Left lung (tissue), 10 donors: ENCODE results near the gene SETD6. TPM values are rescaled to one million over a fixed set of nuclear protein-coding genes. Genes with fewer than 3 reads are reported as not detected.

Experiments used
- ATAC-seq: fragments of 200-7000 bp; cut with Tn5 transposase; one replicate; pipeline ENCODE4 v1.9.1; 2020; ENCODE audit warnings: moderate library complexity
- DNase-seq, 4 donors: peaks; one replicate each; pipeline ENCODE4 v3.0.0-alpha.2; 2013 to 2020
- H3K27ac ChIP-seq, 2 donors: fragments of 200-600 bp; sonication (generic) in 1 of 2; one replicate each; pipeline versions ENCODE4 v1.5.0 to v1.8.0; 2020 to 2021
- H3K27me3 ChIP-seq, 2 donors: fragments of 200-600 bp; sonication (generic) in 1 of 2; one replicate each; pipeline versions ENCODE4 v1.5.0 to v1.8.0; 2020 to 2021
- H3K36me3 ChIP-seq, 2 donors: fragments of 200-600 bp; sonication (generic) in 1 of 2; one replicate each; pipeline versions ENCODE4 v1.5.0 to v1.8.0; 2020 to 2021
- H3K4me1 ChIP-seq, 2 donors: fragments of 200-600 bp; one replicate each; pipeline ENCODE4 v1.8.0; 2021
- H3K4me3 ChIP-seq, 2 donors: fragments of 200-600 bp; sonication (generic) in 1 of 2; one replicate each; pipeline versions ENCODE4 v1.5.0 to v1.8.0; 2020 to 2021; ENCODE audit warnings: mild to moderate bottlenecking in 1 of 2
- H3K9me3 ChIP-seq, 2 donors: fragments of 200-600 bp; sonication (generic) in 1 of 2; one replicate each; pipeline versions ENCODE4 v1.5.0 to v1.8.0; 2020 to 2021
- CTCF ChIP-seq, 2 donors: fragments of 200-600 bp; sonication (generic) in 1 of 2; IDR thresholded peaks; one replicate each; pipeline versions ENCODE4 v1.5.0 to v1.8.0; 2021; ENCODE audit warnings: antibody characterized with exemption in 2 of 2
- intact Hi-C, 2 donors: fragments of 100-400 bp; cut with DNase I; formaldehyde crosslinking; loops; one replicate each; pipeline versions ENCODE4 v1.11.2 to v1.14.2; 2022
- polyA plus RNA-seq, 6 donors: library from polyadenylated mRNA; unstranded; fragments of 120-200 nt; gene quantifications; one replicate each; pipeline ENCODE4 v1.2.1, GENCODE V29; 2013; ENCODE audit not compliant: insufficient read length in 6 of 6
- total RNA-seq, 2 donors: library from RNA; stranded (reverse); fragmentation: NEBNext Ultra II Directional; extraction: Animal tissue kit (Norgen Biotek cat#: 25700); gene quantifications; one replicate each; pipeline ENCODE4 v1.2.1, GENCODE V29; 2021
- donor health status: DM: no; HTN: yes; CAD: no.
- donor health status: DM: no; HTN: no; CAD: no.

SETD6 gene
- total and polyA plus RNA-seq, 8 donors, result 14.3 to 39.1 (median 32.3) TPM

GRCh38 chr16:58511933-58512815, 3.1 kb upstream of the SETD6 start:
- Histone ChIP-seq H3K4me1 (peaks cover 0 to 22% of the 10 kb centered on the region in 2 donors), H3K9me3 (no peaks in the 10 kb centered on the region), H3K36me3 (peaks cover 0 to 7% of the 10 kb centered on the region in 2 donors), H3K4me3 (no peak overlapping the region), H3K27me3 (peaks cover 0 to under 1% of the 10 kb centered on the region in 2 donors), H3K27ac (no peak overlapping the region)
- ATAC-seq (peak; percentile 12), DNase-seq (peak in 3 of 4 donors; percentile 44 to 92 (median 68))
- intact Hi-C loops, result no loop called here
- peak; percentile 69 to 74 for TF ChIP-seq CTCF (IDR thresholded peaks at IDR 0.05)

GRCh38 chr16:58513874-58514273, 1.4 kb upstream of the SETD6 start:
- Histone ChIP-seq H3K9me3 (no peaks in the 10 kb centered on the region), H3K27ac (no peak overlapping the region), H3K27me3 (no peaks in the 10 kb centered on the region), H3K4me3 (no peak overlapping the region), H3K36me3 (peaks cover 0 to 24% of the 10 kb centered on the region in 2 donors), H3K4me1 (peaks cover 0 to 22% of the 10 kb centered on the region in 2 donors)
- ATAC-seq (no peak), DNase-seq (no peak)
- intact Hi-C loops, result no loop called here
- no peak for TF ChIP-seq CTCF (IDR thresholded peaks at IDR 0.05)

- H3K27me3 ChIP-seq, result no peaks in the 10 kb centered on the region
- peak overlapping the region in 1 of 2 donors; percentile 79 for H3K27ac ChIP-seq
- intact Hi-C loops, result no loop called here
- peak; percentile 73 for ATAC-seq
- peak in 1 of 2 donors; percentile 1 for TF ChIP-seq CTCF (IDR thresholded peaks at IDR 0.05)
- no peaks in the 10 kb centered on the region for H3K9me3 ChIP-seq
- H3K4me3 ChIP-seq, result peak overlapping the region; percentile 78 to 93
- DNase-seq, result peak in 3 of 4 donors; percentile 41 to 82 (median 58)
- H3K4me1 ChIP-seq, result peaks cover 0 to 22% of the 10 kb centered on the region in 2 donors
- peaks cover 0 to 47% of the 10 kb centered on the region in 2 donors for H3K36me3 ChIP-seq
Measured at GRCh38 chr16:58515871-58516767, 802 bp downstream of the SETD6 start.

GRCh38 chr16:58516768-58517107, 1.4 kb downstream of the SETD6 start:
- Histone ChIP-seq H3K9me3 (no peaks in the 10 kb centered on the region), H3K4me3 (no peak overlapping the region), H3K27me3 (no peaks in the 10 kb centered on the region), H3K27ac (no peak overlapping the region), H3K36me3 (peaks cover 0 to 53% of the 10 kb centered on the region in 2 donors), H3K4me1 (peaks cover 0 to 22% of the 10 kb centered on the region in 2 donors)
- DNase-seq (no peak), ATAC-seq (no peak)
- intact Hi-C loops, result no loop called here
- no peak for TF ChIP-seq CTCF (IDR thresholded peaks at IDR 0.05)
